Endothelial cell (in vitro differentiated cells): Measurements from ENCODE around the gene WASF2. TPM values are rescaled to one million over a fixed set of nuclear protein-coding genes. Genes with fewer than 3 reads are reported as not detected.

Source experiments
- DNase-seq: peaks from one replicate; pipeline ENCODE4 v3.0.0; 2021; ENCODE audit warnings: low spot score
- H3K27ac Mint-ChIP-seq: one replicate; pipeline ENCODE4 v1.8.0; 2021; ENCODE audit warnings: mixed read lengths, inconsistent platforms; ENCODE audit not compliant: unreplicated experiment
- H3K27me3 Mint-ChIP-seq: one replicate; pipeline ENCODE4 v1.8.0; 2021; ENCODE audit warnings: mild to moderate bottlenecking, moderate library complexity, mixed read lengths, inconsistent platforms; ENCODE audit not compliant: unreplicated experiment
- H3K36me3 Mint-ChIP-seq: one replicate; pipeline ENCODE4 v1.8.0; 2021; ENCODE audit warnings: mild to moderate bottlenecking, low read depth, mixed read lengths, inconsistent platforms; ENCODE audit not compliant: unreplicated experiment
- H3K4me1 Mint-ChIP-seq: one replicate; pipeline ENCODE4 v1.8.0; 2021; ENCODE audit warnings: mild to moderate bottlenecking, mixed read lengths, inconsistent platforms; ENCODE audit not compliant: unreplicated experiment
- H3K4me3 Mint-ChIP-seq: one replicate; pipeline ENCODE4 v1.8.0; 2021; ENCODE audit warnings: mild to moderate bottlenecking, mixed read lengths, inconsistent platforms; ENCODE audit not compliant: unreplicated experiment
- H3K9me3 Mint-ChIP-seq: one replicate; pipeline ENCODE4 v1.8.0; 2021; ENCODE audit warnings: mixed read lengths, inconsistent platforms; ENCODE audit not compliant: unreplicated experiment
- total RNA-seq: library from RNA; stranded (reverse); fragmentation: NEBNext Ultra II Directional; extraction: Animal tissue kit (Norgen Biotek cat#: 25700); gene quantifications from one replicate; pipeline ENCODE4 v1.2.1, GENCODE V29; 2021; ENCODE audit not compliant: unreplicated experiment
- TF ChIP-seq, protein P1 (sequence below): fragments of 200-600 bp; sonication (generic); IDR thresholded peaks from one replicate; pipeline ENCODE4 v1.5.0; 2021; ENCODE audit warnings: antibody characterized with exemption; ENCODE audit not compliant: unreplicated experiment

The WASF2 gene
- total RNA-seq, 1 donor from 2014 or later: 272 TPM

DNA sequence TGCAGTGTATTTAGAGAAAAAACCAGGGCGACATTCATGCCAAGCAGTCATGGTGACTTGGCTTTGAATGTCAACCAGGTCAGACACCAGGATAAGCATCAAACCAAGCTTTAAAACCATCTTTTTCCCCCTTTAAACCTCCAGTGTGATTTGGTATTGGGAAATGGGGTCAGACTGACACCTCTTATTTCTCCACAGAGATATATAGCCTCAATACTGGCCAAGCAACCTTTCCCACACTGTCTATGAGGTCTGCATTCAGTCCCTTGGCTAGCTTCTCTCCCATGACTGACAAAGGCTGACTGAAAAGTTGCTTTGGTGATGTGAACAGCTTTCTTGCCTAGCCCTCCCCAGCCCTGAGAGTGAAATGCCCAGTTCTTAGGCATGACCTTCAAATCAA lies 75.9 kb downstream of the WASF2 start:
- Mint-ChIP-seq H3K9me3 (no peaks in the 10 kb centered on the region), H3K27me3 (peaks cover 8% of the 10 kb centered on the region), H3K4me3 (no peak overlapping the region), H3K27ac (no peak overlapping the region), H3K4me1 (peaks cover 46% of the 10 kb centered on the region), H3K36me3 (peaks cover 65% of the 10 kb centered on the region)
- no peak for DNase-seq
- TF ChIP-seq, protein P1, sequence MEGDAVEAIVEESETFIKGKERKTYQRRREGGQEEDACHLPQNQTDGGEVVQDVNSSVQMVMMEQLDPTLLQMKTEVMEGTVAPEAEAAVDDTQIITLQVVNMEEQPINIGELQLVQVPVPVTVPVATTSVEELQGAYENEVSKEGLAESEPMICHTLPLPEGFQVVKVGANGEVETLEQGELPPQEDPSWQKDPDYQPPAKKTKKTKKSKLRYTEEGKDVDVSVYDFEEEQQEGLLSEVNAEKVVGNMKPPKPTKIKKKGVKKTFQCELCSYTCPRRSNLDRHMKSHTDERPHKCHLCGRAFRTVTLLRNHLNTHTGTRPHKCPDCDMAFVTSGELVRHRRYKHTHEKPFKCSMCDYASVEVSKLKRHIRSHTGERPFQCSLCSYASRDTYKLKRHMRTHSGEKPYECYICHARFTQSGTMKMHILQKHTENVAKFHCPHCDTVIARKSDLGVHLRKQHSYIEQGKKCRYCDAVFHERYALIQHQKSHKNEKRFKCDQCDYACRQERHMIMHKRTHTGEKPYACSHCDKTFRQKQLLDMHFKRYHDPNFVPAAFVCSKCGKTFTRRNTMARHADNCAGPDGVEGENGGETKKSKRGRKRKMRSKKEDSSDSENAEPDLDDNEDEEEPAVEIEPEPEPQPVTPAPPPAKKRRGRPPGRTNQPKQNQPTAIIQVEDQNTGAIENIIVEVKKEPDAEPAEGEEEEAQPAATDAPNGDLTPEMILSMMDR: no peak

DNA sequence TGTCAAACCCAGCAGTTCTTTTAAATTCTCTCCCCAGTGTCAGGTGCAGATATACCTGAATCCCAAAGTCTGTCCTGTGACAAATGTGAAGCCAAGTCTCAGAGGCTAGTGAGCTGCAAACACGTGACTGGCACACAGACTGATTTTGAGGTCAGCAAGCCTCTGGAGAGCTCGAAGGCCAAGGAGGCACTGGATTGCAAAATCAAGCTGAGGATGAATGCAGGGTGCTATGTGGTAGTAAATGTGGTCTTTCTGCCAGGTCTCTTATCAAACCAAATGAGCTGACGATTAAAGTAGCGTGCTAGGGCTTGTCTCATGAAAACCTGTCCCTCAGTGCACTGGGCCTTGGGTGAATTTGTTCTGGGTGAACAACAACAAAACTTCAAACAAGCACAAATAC lies 77.0 kb downstream of the WASF2 start:
- peaks cover 37% of the 10 kb centered on the region for H3K4me1 Mint-ChIP-seq

DNA sequence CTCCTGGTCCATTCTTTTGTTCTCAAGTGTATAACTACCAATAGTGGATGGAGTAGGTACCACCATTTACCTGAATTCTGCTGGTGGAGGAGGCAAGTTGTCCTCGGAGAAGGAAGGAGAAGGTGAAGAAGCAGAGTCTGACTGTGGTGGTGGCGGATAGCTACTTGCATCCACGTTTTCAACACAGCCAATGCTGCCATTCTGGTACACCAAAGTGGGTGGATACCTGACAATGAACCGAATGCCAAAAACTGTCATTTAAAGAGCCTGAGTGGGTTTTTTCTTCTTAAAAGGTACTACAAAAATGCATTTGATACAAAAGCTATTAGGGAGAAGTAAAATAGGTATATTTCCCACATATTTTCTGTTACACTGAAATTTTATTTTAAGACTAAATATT lies 77.5 kb downstream of the WASF2 start:
- Mint-ChIP-seq H3K36me3 (peaks cover 63% of the 10 kb centered on the region), H3K4me3 (no peak overlapping the region), H3K27ac (no peak overlapping the region), H3K9me3 (no peaks in the 10 kb centered on the region), H3K27me3 (peaks cover 12% of the 10 kb centered on the region), H3K4me1 (peaks cover 34% of the 10 kb centered on the region)
- TF ChIP-seq, protein P1: no peak
- DNase-seq: no peak

More for the DNA sequence above, 77.0 kb downstream of the WASF2 start:
- peaks cover 62% of the 10 kb centered on the region for H3K36me3 Mint-ChIP-seq
- H3K27me3 Mint-ChIP-seq: peaks cover 8% of the 10 kb centered on the region
- TF ChIP-seq, protein P1: no peak
- DNase-seq: no peak
- no peaks in the 10 kb centered on the region for H3K9me3 Mint-ChIP-seq
- peak overlapping the region; percentile 73 for H3K4me3 Mint-ChIP-seq
- H3K27ac Mint-ChIP-seq: peak overlapping the region; percentile 49

DNA sequence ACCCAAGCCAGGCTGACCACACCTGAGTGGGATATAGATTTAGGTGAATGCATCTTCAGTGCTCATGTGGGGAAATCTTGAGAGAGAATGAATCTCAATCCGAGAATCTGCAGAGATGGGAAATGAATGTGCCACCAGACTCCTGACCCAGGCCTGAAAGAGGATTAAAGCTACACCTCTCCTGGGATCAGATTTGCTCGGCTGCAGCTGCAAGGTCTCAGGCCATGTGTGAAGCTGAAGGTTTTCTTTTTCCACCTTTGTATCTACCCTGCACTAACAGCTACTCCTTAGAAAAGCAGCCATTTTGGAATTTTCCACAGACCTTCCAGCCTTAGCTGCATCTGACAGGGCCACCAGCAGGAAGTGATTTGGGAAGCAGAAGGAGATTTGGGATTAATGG lies 79.3 kb downstream of the WASF2 start:
- Mint-ChIP-seq H3K27ac (peak overlapping the region; percentile 37), H3K4me1 (peaks cover 20% of the 10 kb centered on the region), H3K27me3 (peaks cover 6% of the 10 kb centered on the region), H3K36me3 (peaks cover 49% of the 10 kb centered on the region), H3K4me3 (peak overlapping the region; percentile 33), H3K9me3 (no peaks in the 10 kb centered on the region)
- TF ChIP-seq, protein P1: no peak
- no peak for DNase-seq

DNA sequence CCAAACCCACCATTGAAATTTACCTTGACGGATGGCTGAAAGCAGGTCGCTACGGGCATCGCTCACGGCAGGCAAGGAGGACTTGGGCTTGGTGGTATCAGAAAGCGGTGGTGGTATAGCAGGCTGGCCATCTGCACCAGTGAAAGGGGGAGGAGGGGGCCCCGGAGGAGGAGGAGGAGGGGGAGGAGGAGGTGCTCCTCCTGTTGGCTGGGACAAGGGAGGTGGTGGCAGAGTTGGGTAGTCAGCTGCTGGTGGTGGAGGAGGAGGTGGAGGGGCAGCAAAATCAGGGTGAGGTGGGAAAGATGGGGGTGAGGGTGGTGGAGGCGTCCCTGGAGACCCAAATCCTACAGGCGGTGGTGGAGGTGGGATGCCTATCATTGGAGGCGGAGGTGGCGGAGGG lies 80.3 kb downstream of the WASF2 start:
- Mint-ChIP-seq H3K27ac (no peak overlapping the region), H3K9me3 (no peaks in the 10 kb centered on the region), H3K27me3 (peaks cover 6% of the 10 kb centered on the region), H3K36me3 (peaks cover 40% of the 10 kb centered on the region), H3K4me3 (no peak overlapping the region), H3K4me1 (peaks cover 13% of the 10 kb centered on the region)
- DNase-seq: no peak
- TF ChIP-seq, protein P1: no peak
